Astrocyte (in vitro differentiated cells and primary cell): ENCODE results near the gene ALK.

Experiments
- CTCF ChIP-seq: IDR thresholded peaks from 2 replicates; pipeline ENCODE4 v1.5.1; 2011; ENCODE audit warnings: low read depth, mild to moderate bottlenecking, inconsistent platforms, low read length, moderate library complexity; ENCODE audit not compliant: insufficient read depth
- EZH2 ChIP-seq: IDR thresholded peaks from 2 replicates; pipeline ENCODE4 v1.6.1; 2012; ENCODE audit warnings: mild to moderate bottlenecking, low read length, inconsistent platforms; ENCODE audit not compliant: insufficient read depth

DNA sequence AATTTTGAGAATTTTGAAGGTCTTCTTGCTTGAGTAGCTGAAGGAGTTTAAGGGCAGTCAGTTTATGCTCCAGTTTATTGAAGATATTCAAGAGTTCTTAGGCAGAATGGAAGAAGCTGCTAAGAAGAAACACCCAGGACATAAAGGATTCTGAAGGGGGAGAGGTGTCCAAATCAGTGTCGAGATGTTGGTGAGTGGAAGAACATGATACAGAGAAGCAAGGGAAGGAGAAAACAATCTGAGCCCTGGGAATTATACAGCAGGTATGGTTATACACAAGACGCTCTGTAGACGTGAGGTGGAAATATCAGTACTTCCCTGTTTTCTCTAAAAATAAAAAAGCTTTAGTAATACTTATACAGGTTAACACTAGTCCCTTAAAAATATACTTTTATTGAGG lies 746.0 kb downstream of the ALK start:
- TF ChIP-seq CTCF (no peak), EZH2 (no peak)
